Nephron (organoid): ENCODE measurements around the gene GJB3.

Experiments used
- H3K27ac Mint-ChIP-seq, 3 experiments: 2 replicates each; pipeline ENCODE4 v1.8.0; 2020; ENCODE audit warnings: mixed read lengths in 3 of 3, mild to moderate bottlenecking in 2 of 3, moderate library complexity in 1 of 3
- H3K27me3 Mint-ChIP-seq: 2 replicates; pipeline ENCODE4 v1.8.0; 2021; ENCODE audit warnings: low read depth, mild to moderate bottlenecking, moderate library complexity, mixed read lengths
- H3K36me3 Mint-ChIP-seq: 2 replicates; pipeline ENCODE4 v1.8.0; 2020; ENCODE audit warnings: low read depth, mixed read lengths
- H3K4me1 Mint-ChIP-seq: 2 replicates; pipeline ENCODE4 v1.8.0; 2020; ENCODE audit warnings: mixed read lengths
- H3K4me3 Mint-ChIP-seq, 3 experiments: 2 replicates each; pipeline ENCODE4 v1.8.0; 2020; ENCODE audit warnings: mild to moderate bottlenecking in 3 of 3, mixed read lengths in 3 of 3, moderate library complexity in 2 of 3
- H3K9me3 Mint-ChIP-seq: 2 replicates; pipeline ENCODE4 v1.8.0; 2020; ENCODE audit warnings: mixed read lengths
- TF ChIP-seq, protein P1 (sequence below), 3 experiments: fragments of 200-600 bp; sonication (generic); IDR thresholded peaks; one replicate each; pipeline ENCODE4 v1.5.0; 2021; ENCODE audit warnings: antibody characterized with exemption in 3 of 3; ENCODE audit not compliant: unreplicated experiment in 3 of 3

The GJB3 gene

DNA sequence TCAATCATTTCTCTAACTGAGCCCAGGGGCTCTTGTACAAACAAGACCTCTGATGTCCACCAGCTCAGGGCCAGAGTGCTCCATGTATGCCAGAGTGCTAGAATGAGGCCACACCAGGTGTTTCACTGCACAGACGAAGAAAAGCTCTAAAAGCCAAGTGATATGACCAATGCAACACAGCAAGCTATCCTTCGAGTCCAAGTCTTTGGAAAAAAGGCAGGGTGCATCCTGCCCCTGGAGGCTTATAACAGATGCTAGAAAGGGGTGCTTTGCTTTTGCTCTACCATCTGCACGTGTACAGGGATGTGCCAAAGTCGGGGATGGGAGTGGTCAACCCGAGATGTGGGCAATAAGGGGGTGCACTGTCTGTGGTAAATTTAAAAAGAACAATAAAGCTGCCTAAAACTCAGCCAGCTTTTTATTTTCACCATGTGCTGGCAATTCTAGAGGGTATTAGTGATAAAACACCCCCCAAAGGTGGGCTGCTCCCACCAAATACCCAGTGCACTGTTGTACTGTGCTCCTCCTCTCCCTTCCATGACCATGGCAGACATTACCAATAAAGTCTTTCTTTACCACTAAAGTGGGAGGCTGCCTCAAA, 46.4 kb downstream of the GJB3 start:
- no peaks in the 10 kb centered on the region for H3K36me3 Mint-ChIP-seq
- no peak overlapping the region for H3K4me3 Mint-ChIP-seq
- no peaks in the 10 kb centered on the region for H3K4me1 Mint-ChIP-seq
- TF ChIP-seq, protein P1, sequence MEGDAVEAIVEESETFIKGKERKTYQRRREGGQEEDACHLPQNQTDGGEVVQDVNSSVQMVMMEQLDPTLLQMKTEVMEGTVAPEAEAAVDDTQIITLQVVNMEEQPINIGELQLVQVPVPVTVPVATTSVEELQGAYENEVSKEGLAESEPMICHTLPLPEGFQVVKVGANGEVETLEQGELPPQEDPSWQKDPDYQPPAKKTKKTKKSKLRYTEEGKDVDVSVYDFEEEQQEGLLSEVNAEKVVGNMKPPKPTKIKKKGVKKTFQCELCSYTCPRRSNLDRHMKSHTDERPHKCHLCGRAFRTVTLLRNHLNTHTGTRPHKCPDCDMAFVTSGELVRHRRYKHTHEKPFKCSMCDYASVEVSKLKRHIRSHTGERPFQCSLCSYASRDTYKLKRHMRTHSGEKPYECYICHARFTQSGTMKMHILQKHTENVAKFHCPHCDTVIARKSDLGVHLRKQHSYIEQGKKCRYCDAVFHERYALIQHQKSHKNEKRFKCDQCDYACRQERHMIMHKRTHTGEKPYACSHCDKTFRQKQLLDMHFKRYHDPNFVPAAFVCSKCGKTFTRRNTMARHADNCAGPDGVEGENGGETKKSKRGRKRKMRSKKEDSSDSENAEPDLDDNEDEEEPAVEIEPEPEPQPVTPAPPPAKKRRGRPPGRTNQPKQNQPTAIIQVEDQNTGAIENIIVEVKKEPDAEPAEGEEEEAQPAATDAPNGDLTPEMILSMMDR (IDR thresholded peaks at IDR 0.05; ENCODE audit: unreplicated experiment in 3 of 3) = no peak
- H3K27ac Mint-ChIP-seq = no peak overlapping the region
- H3K9me3 Mint-ChIP-seq = no peaks in the 10 kb centered on the region
- H3K27me3 Mint-ChIP-seq = no peaks in the 10 kb centered on the region

DNA sequence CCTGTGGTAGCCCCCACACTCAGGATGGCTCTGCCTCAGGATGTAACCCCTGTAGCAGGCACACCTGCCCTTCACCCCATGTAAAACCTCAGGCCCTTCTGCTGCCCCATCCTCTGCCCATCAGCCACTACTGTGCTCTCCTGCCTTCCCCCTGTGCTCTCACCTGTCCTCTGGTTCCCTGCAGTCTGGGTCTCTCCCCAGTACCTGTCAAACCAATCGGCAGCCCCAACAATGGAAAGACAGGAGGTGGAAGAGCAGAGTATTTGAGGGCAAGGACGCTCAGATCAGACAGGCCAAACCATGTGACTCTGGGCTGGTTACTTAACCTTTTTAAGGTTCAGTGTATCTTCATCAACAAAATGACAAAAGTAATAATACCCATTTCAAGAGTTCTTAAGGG, 47.6 kb downstream of the GJB3 start:
- Mint-ChIP-seq H3K36me3 (no peaks in the 10 kb centered on the region), H3K27me3 (no peaks in the 10 kb centered on the region), H3K4me3 (no peak overlapping the region), H3K9me3 (no peaks in the 10 kb centered on the region), H3K27ac (no peak overlapping the region), H3K4me1 (no peaks in the 10 kb centered on the region)
- TF ChIP-seq, protein P1 (IDR thresholded peaks at IDR 0.05; ENCODE audit: unreplicated experiment in 3 of 3) = no peak

DNA sequence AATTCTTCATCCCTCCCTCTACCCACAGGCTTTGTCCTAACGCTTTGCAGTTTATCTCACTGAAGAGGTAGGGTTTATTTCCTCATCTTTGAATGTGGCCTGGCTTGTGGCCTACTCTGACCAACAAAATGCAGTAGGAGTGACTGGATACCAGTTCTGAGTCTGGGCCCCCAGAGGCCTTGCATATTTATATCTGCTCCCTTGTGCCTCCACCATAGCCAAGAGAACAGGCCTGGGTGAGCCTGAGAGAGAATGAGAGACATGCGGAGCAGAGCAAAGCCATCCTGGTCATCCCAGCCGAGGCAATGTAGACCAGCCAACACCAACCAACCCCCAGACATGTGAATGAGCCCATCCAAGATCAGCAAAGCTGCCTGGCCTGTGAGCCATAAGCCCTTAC, 48.2 kb downstream of the GJB3 start:
- H3K36me3 Mint-ChIP-seq = no peaks in the 10 kb centered on the region
- no peak overlapping the region for H3K27ac Mint-ChIP-seq
- H3K9me3 Mint-ChIP-seq = no peaks in the 10 kb centered on the region
- no peaks in the 10 kb centered on the region for H3K4me1 Mint-ChIP-seq
- TF ChIP-seq, protein P1 (IDR thresholded peaks at IDR 0.05; ENCODE audit: unreplicated experiment in 3 of 3) = no peak
- H3K4me3 Mint-ChIP-seq = no peak overlapping the region
- no peaks in the 10 kb centered on the region for H3K27me3 Mint-ChIP-seq

DNA sequence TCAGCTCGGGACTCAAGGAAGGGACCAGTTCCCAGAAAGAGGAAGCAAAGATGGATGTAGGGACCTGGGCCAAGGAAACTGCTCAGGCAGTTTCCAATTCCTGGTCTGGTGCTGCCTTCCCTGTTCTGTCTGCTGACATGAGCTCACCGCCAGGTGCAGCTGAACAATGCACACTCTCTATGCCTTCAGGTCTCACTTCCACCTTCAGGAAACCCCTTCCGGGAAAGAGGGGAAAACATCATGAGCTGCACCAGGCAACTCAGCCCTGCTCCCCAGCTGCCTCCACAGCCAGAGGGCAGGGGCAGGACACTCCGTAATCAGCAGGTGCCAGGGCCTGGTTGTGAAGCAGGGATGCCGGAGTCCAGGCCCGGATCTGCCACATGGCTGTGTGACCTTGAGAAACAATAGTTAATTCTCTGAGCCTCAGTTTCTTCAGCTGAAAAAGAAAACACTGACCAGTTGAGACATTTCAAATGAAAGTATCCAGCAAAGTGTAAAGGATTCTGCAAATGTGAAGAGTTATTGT, 50.8 kb downstream of the GJB3 start:
- TF ChIP-seq, protein P1 (IDR thresholded peaks at IDR 0.05; ENCODE audit: unreplicated experiment in 3 of 3) = no peak
- H3K36me3 Mint-ChIP-seq = no peaks in the 10 kb centered on the region
- no peak overlapping the region for H3K4me3 Mint-ChIP-seq
- H3K27me3 Mint-ChIP-seq = no peaks in the 10 kb centered on the region
- no peaks in the 10 kb centered on the region for H3K9me3 Mint-ChIP-seq
- H3K27ac Mint-ChIP-seq = no peak overlapping the region
- H3K4me1 Mint-ChIP-seq = no peaks in the 10 kb centered on the region

DNA sequence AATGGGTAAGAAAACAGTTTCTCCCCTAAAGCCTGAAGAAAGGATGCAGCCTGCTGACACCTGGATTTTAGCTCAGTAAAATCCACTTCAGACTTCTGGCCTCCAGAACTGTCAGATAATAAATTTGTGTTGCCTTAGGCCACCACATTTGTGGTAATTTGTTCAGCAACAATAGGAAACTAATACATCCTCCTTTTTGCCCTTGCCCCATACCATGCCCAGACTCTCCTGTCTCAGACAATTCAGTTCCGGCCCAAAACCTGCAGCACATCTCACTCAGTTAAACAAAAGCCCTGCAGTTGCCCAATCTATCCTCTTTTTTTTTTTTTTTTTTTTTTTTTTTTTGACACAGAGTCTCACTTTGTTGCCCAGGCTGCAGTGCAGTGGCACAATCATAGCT, 52.7 kb downstream of the GJB3 start:
- Mint-ChIP-seq H3K4me3 (no peak overlapping the region), H3K27ac (no peak overlapping the region), H3K4me1 (no peaks in the 10 kb centered on the region), H3K9me3 (no peaks in the 10 kb centered on the region), H3K36me3 (no peaks in the 10 kb centered on the region), H3K27me3 (no peaks in the 10 kb centered on the region)
- TF ChIP-seq, protein P1 (IDR thresholded peaks at IDR 0.05; ENCODE audit: unreplicated experiment in 3 of 3) = no peak
